GM10266 (cell line): ENCODE measurements around the gene TUBGCP3.

Experiments
- DNase-seq: peaks from one replicate; pipeline ENCODE4 v3.0.0; 2012; ENCODE audit errors: extremely low spot score
- TF ChIP-seq, protein P1 (sequence below): IDR thresholded peaks from 2 replicates; pipeline ENCODE4 v1.5.1; 2012; ENCODE audit warnings: mild to moderate bottlenecking, low read depth; ENCODE audit not compliant: control insufficient read depth, insufficient read depth; ENCODE audit errors: missing control alignments

The TUBGCP3 gene

DNA sequence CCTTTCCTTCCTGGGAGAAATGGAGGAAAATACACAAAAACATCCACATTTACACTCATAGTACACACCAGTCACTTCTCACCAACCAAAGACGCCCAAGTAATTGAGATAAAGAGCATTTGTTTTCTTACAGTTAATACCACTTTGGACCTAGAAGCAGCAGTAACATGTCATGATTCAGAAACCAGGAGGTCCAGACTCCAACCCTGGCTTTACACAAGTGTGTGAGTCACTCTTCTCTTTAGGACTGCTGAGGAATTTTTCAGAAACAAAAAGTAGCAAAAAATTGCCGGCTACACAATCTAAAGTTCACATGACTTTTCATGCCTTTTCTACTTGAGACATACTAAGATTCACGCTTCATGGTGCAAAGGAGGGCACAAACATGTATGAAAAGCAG lies 42.1 kb downstream of the TUBGCP3 start:
- no peak for DNase-seq
- TF ChIP-seq, protein P1, sequence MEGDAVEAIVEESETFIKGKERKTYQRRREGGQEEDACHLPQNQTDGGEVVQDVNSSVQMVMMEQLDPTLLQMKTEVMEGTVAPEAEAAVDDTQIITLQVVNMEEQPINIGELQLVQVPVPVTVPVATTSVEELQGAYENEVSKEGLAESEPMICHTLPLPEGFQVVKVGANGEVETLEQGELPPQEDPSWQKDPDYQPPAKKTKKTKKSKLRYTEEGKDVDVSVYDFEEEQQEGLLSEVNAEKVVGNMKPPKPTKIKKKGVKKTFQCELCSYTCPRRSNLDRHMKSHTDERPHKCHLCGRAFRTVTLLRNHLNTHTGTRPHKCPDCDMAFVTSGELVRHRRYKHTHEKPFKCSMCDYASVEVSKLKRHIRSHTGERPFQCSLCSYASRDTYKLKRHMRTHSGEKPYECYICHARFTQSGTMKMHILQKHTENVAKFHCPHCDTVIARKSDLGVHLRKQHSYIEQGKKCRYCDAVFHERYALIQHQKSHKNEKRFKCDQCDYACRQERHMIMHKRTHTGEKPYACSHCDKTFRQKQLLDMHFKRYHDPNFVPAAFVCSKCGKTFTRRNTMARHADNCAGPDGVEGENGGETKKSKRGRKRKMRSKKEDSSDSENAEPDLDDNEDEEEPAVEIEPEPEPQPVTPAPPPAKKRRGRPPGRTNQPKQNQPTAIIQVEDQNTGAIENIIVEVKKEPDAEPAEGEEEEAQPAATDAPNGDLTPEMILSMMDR: no peak

DNA sequence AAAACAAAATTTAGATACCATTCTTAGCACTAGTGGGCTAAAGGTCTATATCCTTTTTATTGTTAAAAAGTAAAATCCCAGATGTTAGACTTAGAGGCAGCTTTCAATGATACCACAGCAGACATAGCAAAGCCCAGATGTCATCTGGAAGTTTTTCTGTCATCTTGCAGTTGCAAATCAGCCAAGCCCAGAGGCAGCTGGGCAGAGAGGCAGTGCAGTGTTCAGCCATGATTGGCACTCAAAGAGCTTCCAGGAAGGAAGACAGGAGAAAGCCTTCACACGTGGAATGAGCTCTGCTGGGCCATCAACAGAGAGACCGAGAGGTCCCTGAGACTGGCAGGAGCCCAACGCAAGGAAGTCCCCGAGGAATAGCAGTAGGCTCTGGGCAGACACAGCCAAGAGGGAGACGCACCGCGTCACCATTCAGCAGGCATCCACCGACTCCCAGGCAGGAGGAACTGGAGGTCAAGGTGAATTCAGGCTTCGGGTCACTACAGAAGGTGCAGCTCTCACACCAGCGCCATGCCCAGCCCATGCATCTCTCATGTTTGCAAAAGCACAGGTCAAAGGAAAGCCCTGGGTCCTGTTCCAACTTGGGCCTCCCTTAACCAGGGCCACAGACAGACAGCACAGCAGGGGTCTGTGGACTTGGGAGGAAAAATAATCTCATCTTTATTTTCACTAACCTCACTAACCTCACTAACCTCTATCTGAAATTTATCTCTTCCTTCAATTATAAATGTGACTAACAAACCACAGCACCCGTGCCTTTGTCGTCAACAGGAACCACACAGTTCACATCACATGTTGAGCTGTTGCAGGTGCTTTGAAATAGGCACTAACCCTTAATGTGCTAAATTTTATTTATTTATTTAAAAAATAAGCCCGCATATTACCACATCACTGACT lies 54.9 kb downstream of the TUBGCP3 start:
- no peak for DNase-seq
- TF ChIP-seq, protein P1: no peak

DNA sequence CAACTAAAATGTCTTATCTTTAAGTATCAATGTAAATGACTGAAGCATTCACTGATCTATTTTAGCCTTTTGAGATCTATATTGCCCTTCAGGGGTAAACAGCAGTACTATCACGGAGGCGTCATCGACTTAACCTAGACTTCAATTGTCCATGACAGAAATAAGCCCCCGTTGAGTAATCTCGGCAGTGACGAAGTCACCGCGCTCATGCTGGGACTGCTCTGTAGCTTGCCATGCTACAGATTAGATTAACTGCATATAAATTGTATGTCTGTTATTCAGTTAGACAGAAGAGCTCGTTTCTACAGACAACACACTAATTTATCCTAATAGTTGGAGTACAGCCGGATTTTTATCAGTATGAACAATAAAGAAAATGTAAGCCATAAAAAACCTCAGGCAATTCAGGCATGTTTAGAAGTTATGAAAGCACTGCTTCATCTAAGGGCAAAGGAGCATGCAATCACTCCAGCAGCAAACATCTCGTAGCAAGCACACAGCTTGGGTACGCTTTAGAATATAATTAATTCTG lies 56.6 kb downstream of the TUBGCP3 start:
- no peak for DNase-seq
- TF ChIP-seq, protein P1: no peak

DNA sequence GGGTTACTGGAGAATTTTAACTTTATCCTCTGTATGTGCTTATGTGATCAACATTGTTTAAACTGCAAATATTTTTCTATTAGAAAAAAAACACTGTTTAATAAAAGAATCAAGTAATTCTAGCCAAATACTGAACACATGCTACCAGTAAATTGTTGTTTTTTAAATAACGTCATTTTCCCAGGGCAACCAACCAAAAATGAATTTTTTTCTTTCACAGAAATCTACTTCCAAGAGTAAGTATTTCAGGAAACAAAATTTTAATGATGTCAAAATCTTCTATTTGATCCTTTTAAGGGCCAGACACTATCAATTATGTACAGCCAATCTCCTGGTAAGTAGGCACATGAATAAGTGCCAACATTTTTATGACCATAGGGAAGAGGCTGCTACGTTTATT lies 57.1 kb downstream of the TUBGCP3 start:
- TF ChIP-seq, protein P1: no peak
- DNase-seq: no peak

DNA sequence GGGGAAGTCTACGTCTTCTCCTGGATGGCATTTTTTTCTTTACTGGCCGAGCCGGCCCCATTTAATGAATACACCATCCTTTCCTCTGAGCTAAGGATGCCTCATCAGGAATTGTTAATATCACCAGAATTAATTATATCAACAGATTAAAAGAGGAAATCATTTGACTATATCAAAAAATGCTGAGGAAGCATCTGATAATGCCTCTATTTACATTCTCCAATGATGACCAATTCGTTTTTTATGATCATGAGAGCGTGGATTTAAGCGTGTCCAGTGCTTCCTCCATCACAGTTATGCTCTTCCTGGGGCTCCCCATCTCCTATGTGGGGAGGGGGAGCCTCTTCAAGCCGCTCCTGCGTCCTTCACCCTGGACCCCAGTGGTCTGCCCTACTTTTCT lies 58.7 kb downstream of the TUBGCP3 start:
- DNase-seq: no peak
- TF ChIP-seq, protein P1: no peak

DNA sequence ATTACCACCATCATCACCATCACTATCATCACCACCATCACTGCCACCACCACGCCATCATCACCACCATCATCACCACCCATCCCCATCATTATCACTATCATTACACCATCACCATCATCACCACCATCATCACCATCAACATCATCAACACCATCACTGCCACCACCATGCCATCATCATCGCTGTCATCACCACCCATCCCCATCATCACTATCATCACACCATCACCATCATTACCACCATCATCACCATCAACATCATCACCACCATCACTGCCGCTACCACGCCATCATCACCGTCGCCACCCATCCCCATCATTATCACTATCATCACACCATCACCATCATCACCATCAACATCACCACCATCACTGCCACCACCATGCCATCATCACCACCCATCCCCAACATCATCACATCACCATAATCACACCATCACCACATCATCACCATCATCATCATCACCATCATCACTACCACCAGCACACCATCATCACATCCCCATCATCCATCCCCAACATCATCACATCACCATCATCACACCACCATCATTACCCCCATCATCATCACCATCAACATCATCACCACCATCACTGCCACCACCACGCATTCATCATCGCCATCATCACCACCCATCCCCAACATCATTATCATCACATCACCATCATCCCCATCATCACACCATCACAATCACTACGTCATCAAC lies 61.7 kb downstream of the TUBGCP3 start:
- TF ChIP-seq, protein P1: no peak
- no peak for DNase-seq
